Tibial nerve (tissue), 3 donors: ENCODE results near the gene CXCL9.

Experiments
- CTCF ChIP-seq, 5 experiments: fragments of 200-600 bp in 3 of 5; fragments of 450-650 bp in 2 of 5; sonication (generic) in 3 of 5; IDR thresholded peaks; one replicate each; pipeline ENCODE4 v1.5.1; 2016 to 2019; ENCODE audit warnings: antibody characterized with exemption in 5 of 5, mild to moderate bottlenecking in 3 of 5, moderate library complexity in 2 of 5
- POLR2A ChIP-seq, 2 donors: fragments of 450-650 bp; IDR thresholded peaks; one replicate each; pipeline ENCODE4 v1.6.1; 2017; ENCODE audit warnings: antibody characterized with exemption in 2 of 2, mild to moderate bottlenecking in 2 of 2, moderate library complexity in 2 of 2

GRCh38 chr4:75980576-75980975 lies 26.7 kb downstream of the CXCL9 start:
- TF ChIP-seq CTCF (IDR thresholded peaks at IDR 0.05) (no peak), POLR2A (IDR thresholded peaks at IDR 0.05) (no peak)
